Measurements from ENCODE around the gene OR10G2. TPM values are rescaled to one million over a fixed set of nuclear protein-coding genes. Genes with fewer than 3 reads are reported as not detected.

Gene OR10G2, protein sequence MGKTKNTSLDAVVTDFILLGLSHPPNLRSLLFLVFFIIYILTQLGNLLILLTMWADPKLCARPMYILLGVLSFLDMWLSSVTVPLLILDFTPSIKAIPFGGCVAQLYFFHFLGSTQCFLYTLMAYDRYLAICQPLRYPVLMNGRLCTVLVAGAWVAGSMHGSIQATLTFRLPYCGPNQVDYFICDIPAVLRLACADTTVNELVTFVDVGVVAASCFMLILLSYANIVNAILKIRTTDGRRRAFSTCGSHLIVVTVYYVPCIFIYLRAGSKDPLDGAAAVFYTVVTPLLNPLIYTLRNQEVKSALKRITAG
- not detected in 5 replicates for total RNA-seq (2022; extraction: Qiagen RNA extraction)

DNA sequence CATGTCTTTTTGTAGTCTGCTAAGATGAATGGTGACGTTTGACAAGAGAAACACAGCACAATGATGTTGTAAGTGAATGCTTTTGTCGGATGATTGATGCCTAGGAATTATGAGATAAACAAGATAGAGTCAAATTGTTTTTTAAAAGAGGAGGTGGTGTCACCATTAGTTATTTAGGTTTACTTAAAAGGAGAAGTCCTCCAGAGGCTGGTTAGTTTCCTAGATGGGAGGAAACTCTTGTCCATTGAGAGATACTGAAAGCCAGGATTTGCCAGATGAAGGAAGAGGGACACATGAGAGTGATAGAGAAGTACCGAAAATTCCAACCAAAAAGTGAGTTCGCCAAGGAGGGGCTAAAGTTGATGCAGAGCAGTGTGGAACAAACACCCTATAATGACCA lies at the start of gene OR10G2:
TSS of gene OR10G2 (minus strand) at position 101 of the 400 bp plus-strand sequence. CDS start at position 3, 98 bp downstream.

DNA sequence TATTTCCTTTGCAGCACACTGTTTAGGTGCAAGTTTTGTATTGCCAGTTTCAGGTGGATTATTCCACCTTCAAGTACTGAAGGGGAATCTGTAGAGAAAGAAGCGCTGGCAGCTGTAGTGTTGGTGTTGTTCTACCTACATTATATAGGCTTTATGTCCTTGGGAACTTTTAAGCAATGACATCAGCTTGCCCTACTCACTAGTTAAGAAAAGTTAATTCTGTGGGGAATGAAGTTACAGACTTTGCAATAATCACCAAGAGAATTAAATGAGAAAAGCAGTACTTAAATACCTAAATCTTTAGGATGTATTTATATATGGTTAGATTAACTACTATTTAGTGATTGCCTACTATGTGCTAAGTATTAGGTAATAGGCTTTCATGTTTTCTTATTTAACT lies 39.0 kb upstream of the OR10G2 start, which contains the start of gene OR4E1:
TSS of gene OR4E1 (minus strand) at position 101 of the 400 bp plus-strand sequence. CDS start 2,883 bp downstream, outside the sequence.

DNA sequence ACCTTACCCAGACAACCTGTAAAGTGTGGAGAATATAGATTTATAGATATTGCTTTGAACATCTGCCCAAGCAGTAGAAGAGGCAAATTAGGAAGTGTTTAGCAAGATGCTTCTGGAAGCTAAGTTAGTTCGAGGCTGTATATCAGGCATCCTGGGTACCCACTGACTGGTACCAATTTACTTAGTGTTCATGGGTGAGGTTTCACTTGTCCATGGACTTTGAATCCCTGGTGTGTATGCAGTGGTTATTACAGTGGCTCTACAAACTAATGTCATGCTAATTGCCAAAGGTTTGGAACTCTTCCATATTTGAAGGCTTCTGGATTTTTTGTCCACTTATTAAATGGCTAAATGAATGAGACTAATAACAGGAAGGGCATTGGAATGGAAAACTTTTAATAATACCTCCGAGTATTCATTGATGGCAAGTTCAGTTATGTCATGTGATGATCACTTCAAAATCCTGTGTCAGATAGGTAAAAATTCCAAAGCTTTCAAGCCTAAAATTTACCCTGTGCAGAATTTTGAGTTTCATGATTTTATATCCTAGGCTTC lies 18.7 kb upstream of the OR10G2 start, which contains the start of gene OR4E2:
TSS of gene OR4E2 (plus strand) at position 505 of the 555 bp plus-strand sequence. CDS start 11,248 bp downstream, outside the sequence.

Other genes starting within 250 kb of the OR10G2 start
- 37.0 to 41.9 TPM (median 37.9 TPM) in 5 replicates for gene CHD8, start 178.8 kb downstream of the OR10G2 start, total RNA-seq (2022; extraction: Qiagen RNA extraction)
- gene RAB2B, start 158.0 kb downstream of the OR10G2 start, total RNA-seq (2022; extraction: Qiagen RNA extraction): 10.2 to 13.5 TPM (median 11.6 TPM) in 5 replicates
- gene TOX4, start 157.7 kb downstream of the OR10G2 start, total RNA-seq (2022; extraction: Qiagen RNA extraction): 51.9 to 69.5 TPM (median 63.7 TPM) in 5 replicates
- 40.4 to 50.3 TPM (median 46.9 TPM) in 5 replicates for gene METTL3, start 123.6 kb downstream of the OR10G2 start, total RNA-seq (2022; extraction: Qiagen RNA extraction)
- 0.50 to 1.0 TPM (median 0.73 TPM) in 5 replicates for gene SALL2, start 108.6 kb downstream of the OR10G2 start, total RNA-seq (2022; extraction: Qiagen RNA extraction)
- gene OR10G3, start 54.9 kb downstream of the OR10G2 start, total RNA-seq (2022; extraction: Qiagen RNA extraction): not detected in 5 replicates
- not detected in 5 replicates for gene OR4E2, start 18.9 kb upstream of the OR10G2 start, total RNA-seq (2022; extraction: Qiagen RNA extraction)
- not detected in 5 replicates for gene OR4E1, start 38.9 kb upstream of the OR10G2 start, total RNA-seq (2022; extraction: Qiagen RNA extraction)

All from A549 treated with Mapracorat at 1 μM for 4 hours (cell line).